Lung (tissue), 12 donors: ENCODE results near the gene CD4. TPM values are rescaled to one million over a fixed set of nuclear protein-coding genes. Genes with fewer than 3 reads are reported as not detected.

Source experiments
- ATAC-seq: fragments of 200-7000 bp; cut with Tn5 transposase; one replicate; pipeline ENCODE4 v1.9.1; 2020; ENCODE audit warnings: moderate number of reproducible peaks; ENCODE audit not compliant: insufficient read depth, low FRiP score
- DNase-seq, 3 donors: peaks; one replicate each; pipeline ENCODE4 v3.0.0-alpha.2; 2013 to 2017
- H3K27ac ChIP-seq, 2 donors: one replicate each; pipeline ENCODE4 v1.5.1; 2013; ENCODE audit warnings: mild to moderate bottlenecking in 2 of 2, moderate library complexity in 2 of 2, control low read depth in 1 of 2, inconsistent platforms in 1 of 2, low read depth in 1 of 2, low read length in 1 of 2
- H3K27me3 ChIP-seq, 3 donors: one replicate each; pipeline ENCODE4 v1.5.1; 2013; ENCODE audit warnings: low read length in 2 of 3; ENCODE audit not compliant: control insufficient read depth in 3 of 3, insufficient read depth in 3 of 3
- H3K36me3 ChIP-seq, 4 donors: one replicate each; pipeline ENCODE4 v1.5.1; 2013; ENCODE audit warnings: low read length in 4 of 4, mild to moderate bottlenecking in 1 of 4, moderate library complexity in 1 of 4; ENCODE audit not compliant: control insufficient read depth in 4 of 4, insufficient read depth in 4 of 4
- H3K4me1 ChIP-seq, 5 donors: one replicate each; pipeline ENCODE4 v1.5.1; 2013; ENCODE audit warnings: low read length in 5 of 5, mild to moderate bottlenecking in 2 of 5, moderate library complexity in 1 of 5; ENCODE audit not compliant: control insufficient read depth in 5 of 5, insufficient read depth in 5 of 5
- H3K4me3 ChIP-seq: one replicate; pipeline ENCODE4 v1.5.1; 2013; ENCODE audit warnings: mild to moderate bottlenecking, control low read depth, moderate library complexity
- H3K9ac ChIP-seq, 2 donors: one replicate each; pipeline ENCODE4 v1.5.1; 2013; ENCODE audit warnings: low read length in 2 of 2, control low read depth in 1 of 2; ENCODE audit not compliant: insufficient read depth in 1 of 2
- H3K9me3 ChIP-seq, 4 donors: one replicate each; pipeline ENCODE4 v1.5.1; 2013; ENCODE audit warnings: low read length in 3 of 4, mild to moderate bottlenecking in 1 of 4, moderate library complexity in 1 of 4; ENCODE audit not compliant: control insufficient read depth in 4 of 4, insufficient read depth in 3 of 4
- CTCF ChIP-seq: IDR thresholded peaks from 2 replicates; pipeline ENCODE4 v1.5.1; 2012; ENCODE audit warnings: mild to moderate bottlenecking; ENCODE audit errors: control extremely low read depth, extremely low read depth
- WGBS, 2 donors: extraction: QIAGEN DNeasy Blood & Tissue Kit; methylation state at CpG; one replicate each; pipeline ENCODE4 v1.1.7; 2013; 5-methylcytosine and 5-hydroxymethylcytosine counted together
- polyA plus RNA-seq, 2 donors: library from polyadenylated mRNA; stranded (reverse); fragments of 200-250 nt; gene quantifications; one replicate each; pipeline ENCODE4 v1.2.1, GENCODE V29; 2013
- total RNA-seq, 2 donors: library from RNA; depleted of rRNA in 1 of 2; stranded (reverse); fragments of >200 nt in 1 of 2; gene quantifications; one replicate each; pipeline ENCODE4 v1.2.1, GENCODE V29; 2014 to 2021
- donor health status: control.
- donor health status: control.
- donor health status: Bipolar disorder and iron deficiency.
- donor health status: healthy.
- donor health status: DM: yes; HTN: yes; CAD: no.

Gene CD4
- total and polyA plus RNA-seq, 4 donors: 20.6 to 83.7 (median 53.0) TPM

- no peak for TF ChIP-seq CTCF
- DNase-seq: peak in 1 of 3 donors; percentile 16
- Histone ChIP-seq H3K4me1 (no peaks in the 10 kb centered on the region), H3K9ac (no peak overlapping the region), H3K36me3 (peaks cover 1 to 35% (median 10%) of the 10 kb centered on the region in 4 donors), H3K4me3 (no peak overlapping the region), H3K27ac (no peak overlapping the region), H3K9me3 (no peaks in the 10 kb centered on the region), H3K27me3 (no peaks in the 10 kb centered on the region)
- 74 to 78% methylated on average over 14 to 16 of the region's 16 CpGs for WGBS, 2 donors
- no peak for ATAC-seq
Observed at GRCh38 chr12:6843118-6843902, 54.0 kb downstream of the CD4 start.

- H3K36me3 ChIP-seq: peaks cover 1 to 33% (median 9%) of the 10 kb centered on the region in 4 donors
- no peaks in the 10 kb centered on the region for H3K27me3 ChIP-seq
- ATAC-seq: no peak
Observed at GRCh38 chr12:6845395-6845794, 56.1 kb downstream of the CD4 start.

GRCh38 chr12:6846316-6846869 lies 57.1 kb downstream of the CD4 start:
- H3K4me3 ChIP-seq: no peak overlapping the region
- H3K9ac ChIP-seq: no peak overlapping the region
- H3K27ac ChIP-seq: no peak overlapping the region
- DNase-seq: no peak
- H3K4me1 ChIP-seq: peaks cover 0 to 17% (median 3%) of the 10 kb centered on the region in 5 donors
- TF ChIP-seq CTCF: no peak
- H3K9me3 ChIP-seq: no peaks in the 10 kb centered on the region
- peaks cover 1 to 33% (median 9%) of the 10 kb centered on the region in 4 donors for H3K36me3 ChIP-seq
- WGBS, 2 donors: 79 to 88% methylated on average over 7 of the region's 7 CpGs
- no peaks in the 10 kb centered on the region for H3K27me3 ChIP-seq
- ATAC-seq: no peak

More at GRCh38 chr12:6845395-6845794, 56.1 kb downstream of the CD4 start:
- H3K4me1 ChIP-seq: peaks cover 0 to 10% (median 0%) of the 10 kb centered on the region in 5 donors
- no peak for DNase-seq
- TF ChIP-seq CTCF: no peak
- H3K27ac ChIP-seq: no peak overlapping the region
- no peak overlapping the region for H3K9ac ChIP-seq
- H3K4me3 ChIP-seq: no peak overlapping the region
- no peaks in the 10 kb centered on the region for H3K9me3 ChIP-seq
- 92 to 96% methylated on average over 17 of the region's 17 CpGs for WGBS, 2 donors
